IMR-90 (cell line): Measurements from ENCODE around the gene APLN. TPM values are rescaled to one million over a fixed set of nuclear protein-coding genes. Genes with fewer than 3 reads are reported as not detected.

Source experiments
- ATAC-seq: fragments of 200-7000 bp; cut with Tn5 transposase; 2 replicates; pipeline ENCODE4 v1.9.1; 2020; ENCODE audit warnings: low read depth, mild to moderate bottlenecking, moderate library complexity
- BruUV-seq: library from RNA; stranded (reverse); fragments of 400-500 nt; replicated peaks from 2 replicates; lab custom pipeline; 2021; lab: Mats Ljungman, UMichigan
- CTCF ChIA-PET: fragments of 300-600 bp; formaldehyde crosslinking; extraction: SDS; loops from one replicate; lab custom pipeline; 2021; ENCODE audit warnings: antibody characterized with exemption; lab: Yijun Ruan, JAX
- POLR2A ChIA-PET: fragments of 300-600 bp; sonication (Branson Sonifier 250); formaldehyde crosslinking; loops from one replicate; lab custom pipeline; 2022; ENCODE audit warnings: antibody characterized with exemption; ENCODE audit not compliant: unreplicated experiment; lab: Charles Lee
- DNase-seq: peaks from one replicate; pipeline ENCODE4 v3.0.0; 2013
- H2AFZ ChIP-seq: replicated peaks from 2 replicates; pipeline ENCODE3; 2013; ENCODE audit warnings: low read length, mild to moderate bottlenecking; ENCODE audit not compliant: poor library complexity
- H2AK5ac ChIP-seq: 2 replicates; pipeline ENCODE4 v1.6.1; 2013; ENCODE audit warnings: low read depth, low read length, inconsistent platforms
- H2AK9ac ChIP-seq: replicated peaks from 2 replicates; pipeline ENCODE3; 2013; ENCODE audit warnings: mild to moderate bottlenecking, low read depth, low read length, moderate library complexity; ENCODE audit not compliant: poor library complexity
- H2BK120ac ChIP-seq: 2 replicates; pipeline ENCODE4 v1.6.1; 2013; ENCODE audit warnings: low read depth, low read length, inconsistent platforms
- H2BK15ac ChIP-seq: 3 replicates; pipeline ENCODE4 v1.6.1; 2013; ENCODE audit warnings: low read depth, low read length, inconsistent platforms
- H2BK20ac ChIP-seq: 2 replicates; pipeline ENCODE4 v1.6.1; 2013; ENCODE audit warnings: low read depth, mild to moderate bottlenecking, inconsistent platforms, low read length, moderate library complexity
- H2BK5ac ChIP-seq: 2 replicates; pipeline ENCODE4 v1.6.1; 2013; ENCODE audit warnings: mild to moderate bottlenecking, low read depth, low read length, inconsistent platforms; ENCODE audit not compliant: poor library complexity, severe bottlenecking
- H3K14ac ChIP-seq: replicated peaks from 2 replicates; pipeline ENCODE4 v1.6.1; 2013; ENCODE audit warnings: low read depth, low read length, inconsistent platforms
- H3K18ac ChIP-seq: 2 replicates; pipeline ENCODE4 v1.6.1; 2013; ENCODE audit warnings: low read depth, low read length, control low read depth
- H3K23ac ChIP-seq: 2 replicates; pipeline ENCODE4 v1.6.1; 2013; ENCODE audit warnings: low read depth, low read length, inconsistent platforms
- H3K27ac ChIP-seq: 2 replicates; pipeline ENCODE4 v1.5.1; 2013; ENCODE audit warnings: mild to moderate bottlenecking, control low read depth, low read length; ENCODE audit not compliant: insufficient read depth
- H3K27me3 ChIP-seq: 2 replicates; pipeline ENCODE4 v1.6.1; 2013; ENCODE audit warnings: low read length; ENCODE audit not compliant: control insufficient read depth, insufficient read depth
- H3K36me3 ChIP-seq: 2 replicates; pipeline ENCODE4 v1.6.1; 2013; ENCODE audit warnings: low read length, mixed read lengths; ENCODE audit not compliant: control insufficient read depth, insufficient read depth
- H3K4ac ChIP-seq: 2 replicates; pipeline ENCODE4 v1.6.1; 2013; ENCODE audit warnings: low read depth, low read length, inconsistent platforms
- H3K4me1 ChIP-seq: 2 replicates; pipeline ENCODE4 v1.6.1; 2013; ENCODE audit warnings: low read length, mixed read lengths; ENCODE audit not compliant: control insufficient read depth, insufficient read depth
- H3K4me2 ChIP-seq: 2 replicates; pipeline ENCODE4 v1.6.1; 2013; ENCODE audit warnings: low read depth, mild to moderate bottlenecking, control low read depth, low read length, moderate library complexity
- H3K4me3 ChIP-seq: 2 replicates; pipeline ENCODE4 v1.5.1; 2013; ENCODE audit warnings: low read depth, mild to moderate bottlenecking, control low read depth, low read length, moderate library complexity; ENCODE audit not compliant: insufficient read depth
- H3K56ac ChIP-seq: 2 replicates; pipeline ENCODE4 v1.6.1; 2013; ENCODE audit warnings: low read length, inconsistent platforms; ENCODE audit not compliant: insufficient read depth; ENCODE audit errors: extremely low read depth
- H3K79me1 ChIP-seq, 2 experiments: 2 replicates each; pipeline ENCODE4 v1.6.1; 2013; ENCODE audit warnings: low read length in 2 of 2, inconsistent platforms in 1 of 2, low read depth in 1 of 2
- H3K9ac ChIP-seq: 2 replicates; pipeline ENCODE4 v1.6.1; 2013; ENCODE audit warnings: low read depth, low read length, control low read depth
- H3K9me1 ChIP-seq: 2 replicates; pipeline ENCODE4 v1.6.1; 2013; ENCODE audit warnings: low read length, inconsistent platforms; ENCODE audit not compliant: insufficient read depth
- H3K9me3 ChIP-seq: 2 replicates; pipeline ENCODE4 v1.6.1; 2013; ENCODE audit warnings: low read length; ENCODE audit not compliant: control insufficient read depth, insufficient read depth
- H4K20me1 ChIP-seq: 2 replicates; pipeline ENCODE4 v1.6.1; 2013; ENCODE audit warnings: low read length, inconsistent platforms; ENCODE audit not compliant: insufficient read depth
- H4K5ac ChIP-seq: 2 replicates; pipeline ENCODE4 v1.6.1; 2013; ENCODE audit warnings: mild to moderate bottlenecking, low read depth, low read length, control low read depth
- H4K8ac ChIP-seq, 2 experiments: 2 replicates each; pipeline ENCODE4 v1.6.1; 2013; ENCODE audit warnings: low read depth in 2 of 2, low read length in 2 of 2, control low read depth in 1 of 2, inconsistent platforms in 1 of 2
- H4K91ac ChIP-seq: 2 replicates; pipeline ENCODE4 v1.6.1; 2013; ENCODE audit warnings: low read depth, low read length, inconsistent platforms; ENCODE audit not compliant: insufficient read depth
- BHLHE40 ChIP-seq: fragments of 150-350 bp; IDR thresholded peaks from 2 replicates; pipeline ENCODE4 v1.6.1; 2016; ENCODE audit warnings: mild to moderate bottlenecking, low read depth, low read length
- FOS ChIP-seq: fragments of 150-350 bp; IDR thresholded peaks from 2 replicates; pipeline ENCODE4 v1.6.1; 2016; ENCODE audit warnings: low read depth, low read length
- MAFK ChIP-seq: IDR thresholded peaks from 2 replicates; pipeline ENCODE4 v1.6.1; 2012; ENCODE audit warnings: low read depth, low read length, improper control_type of control experiment
- MXI1 ChIP-seq: IDR thresholded peaks from 2 replicates; pipeline ENCODE4 v1.6.1; 2012; ENCODE audit warnings: low read depth, mild to moderate bottlenecking, low read length, moderate library complexity, borderline replicate concordance
- POLR2A ChIP-seq: IDR thresholded peaks from 2 replicates; pipeline ENCODE4 v1.6.1; 2012; ENCODE audit warnings: mild to moderate bottlenecking, low read depth, low read length
- RCOR1 ChIP-seq: IDR thresholded peaks from 2 replicates; pipeline ENCODE4 v1.6.1; 2012; ENCODE audit warnings: mild to moderate bottlenecking, low read length, improper control_type of control experiment; ENCODE audit not compliant: insufficient replicate concordance
- RFX5 ChIP-seq: IDR thresholded peaks from 2 replicates; pipeline ENCODE4 v1.8.0; 2012; ENCODE audit warnings: low read depth, mild to moderate bottlenecking, low read length, moderate library complexity
- WGBS, 2 experiments: methylation state at CpG; one replicate each; pipeline versions ENCODE4 v1.1.5 to v1.1.7; 2013; ENCODE audit warnings: missing lambda C conversion rate in 2 of 2; ENCODE audit not compliant: insufficient read length in 1 of 2; ENCODE audit errors: extremely low coverage in 2 of 2; 5-methylcytosine and 5-hydroxymethylcytosine counted together
- dilution Hi-C: fragments of 300-500 bp; cut with HindIII; formaldehyde crosslinking; loops from one replicate; pipeline ENCODE4 v1.14.3; 2018; ENCODE audit warnings: low sequenced_read_pairs; ENCODE audit not compliant: unreplicated experiment
- in situ Hi-C: fragments of 300-500 bp; cut with MboI; formaldehyde crosslinking; loops from 3 replicates; pipeline ENCODE4 v1.14.3; 2019; ENCODE audit warnings: low sequenced_read_pairs, inconsistent platforms, mixed read lengths
- intact Hi-C: fragments of 100-400 bp; cut with micrococcal nuclease; formaldehyde crosslinking; loops from 2 replicates; pipeline ENCODE4 v1.10.0; 2022
- polyA plus RNA-seq, 3 experiments: library from polyadenylated mRNA; depleted of rRNA; stranded (reverse); fragments of >200 nt; gene quantifications; 2 replicates each; pipeline ENCODE4 v1.2.3, GENCODE V29; 2012; ENCODE audit warnings: low replicate concordance in 1 of 3
- total RNA-seq: library from RNA; depleted of rRNA; stranded (reverse); fragments of >200 nt; gene quantifications from 2 replicates; pipeline ENCODE4 v1.2.3, GENCODE V29; 2012
- TF ChIP-seq, protein P1 (sequence below): conservative IDR thresholded peaks from 2 replicates; pipeline ENCODE4 v1.5.1; 2012; ENCODE audit warnings: mild to moderate bottlenecking, low read depth, low read length, improper control_type of control experiment
- TF ChIP-seq, protein P2 (sequence below): fragments of 150-350 bp; IDR thresholded peaks from 2 replicates; pipeline ENCODE4 v1.6.1; 2016; ENCODE audit warnings: low read depth, mild to moderate bottlenecking, low read length, moderate library complexity, borderline replicate concordance

The APLN gene
- total and polyA plus RNA-seq, 2 of the 4 experiments (the other 2 are of a cell fraction), result 0.18 to 0.72 TPM

GRCh38 chrX:129658429-129658828 is 3.7 kb upstream of the APLN start:
- H3K23ac ChIP-seq, result no peak overlapping the region
- H3K79me1 ChIP-seq, result no peaks in the 10 kb centered on the region
- dilution Hi-C loops (no loop called here), intact Hi-C loops (no loop called here), in situ Hi-C loops (no loop called here)
- no peak overlapping the region for H2AFZ ChIP-seq
- no peak overlapping the region for H3K14ac ChIP-seq
- H3K9me3 ChIP-seq, result no peaks in the 10 kb centered on the region
- ChIA-PET POLR2A (no interaction called here), CTCF (no interaction called here)
- H3K27ac ChIP-seq, result no peak overlapping the region
- no peak for DNase-seq
- ATAC-seq, result no peak
- no peak overlapping the region for H3K4ac ChIP-seq
- no TSS peak for BruUV-seq
- no peaks in the 10 kb centered on the region for H3K9me1 ChIP-seq
- no peak overlapping the region for H2BK120ac ChIP-seq
- no peak overlapping the region for H4K8ac ChIP-seq
- WGBS, 2 experiments, result 60% methylated on average over 1 of the region's 5 CpGs; no CpG with 5 or more reads in 1 of the 2 experiments
- H2AK5ac ChIP-seq, result no peak overlapping the region
- H2BK20ac ChIP-seq, result no peak overlapping the region
- H2AK9ac ChIP-seq, result no peak overlapping the region
- no peak overlapping the region for H4K91ac ChIP-seq
- peaks cover 3% of the 10 kb centered on the region; the same call in 1 of the 2 replicates for H3K4me1 ChIP-seq
- H3K9ac ChIP-seq, result no peak overlapping the region
- H3K27me3 ChIP-seq, result peaks cover 13% of the 10 kb centered on the region
- no peaks in the 10 kb centered on the region for H4K20me1 ChIP-seq
- H3K4me3 ChIP-seq, result no peak overlapping the region
- no peak overlapping the region for H3K4me2 ChIP-seq
- TF ChIP-seq, protein P1, sequence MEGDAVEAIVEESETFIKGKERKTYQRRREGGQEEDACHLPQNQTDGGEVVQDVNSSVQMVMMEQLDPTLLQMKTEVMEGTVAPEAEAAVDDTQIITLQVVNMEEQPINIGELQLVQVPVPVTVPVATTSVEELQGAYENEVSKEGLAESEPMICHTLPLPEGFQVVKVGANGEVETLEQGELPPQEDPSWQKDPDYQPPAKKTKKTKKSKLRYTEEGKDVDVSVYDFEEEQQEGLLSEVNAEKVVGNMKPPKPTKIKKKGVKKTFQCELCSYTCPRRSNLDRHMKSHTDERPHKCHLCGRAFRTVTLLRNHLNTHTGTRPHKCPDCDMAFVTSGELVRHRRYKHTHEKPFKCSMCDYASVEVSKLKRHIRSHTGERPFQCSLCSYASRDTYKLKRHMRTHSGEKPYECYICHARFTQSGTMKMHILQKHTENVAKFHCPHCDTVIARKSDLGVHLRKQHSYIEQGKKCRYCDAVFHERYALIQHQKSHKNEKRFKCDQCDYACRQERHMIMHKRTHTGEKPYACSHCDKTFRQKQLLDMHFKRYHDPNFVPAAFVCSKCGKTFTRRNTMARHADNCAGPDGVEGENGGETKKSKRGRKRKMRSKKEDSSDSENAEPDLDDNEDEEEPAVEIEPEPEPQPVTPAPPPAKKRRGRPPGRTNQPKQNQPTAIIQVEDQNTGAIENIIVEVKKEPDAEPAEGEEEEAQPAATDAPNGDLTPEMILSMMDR, result no peak
- no peak for TF ChIP-seq MAFK
- no peak for TF ChIP-seq BHLHE40
- TF ChIP-seq, protein P2, sequence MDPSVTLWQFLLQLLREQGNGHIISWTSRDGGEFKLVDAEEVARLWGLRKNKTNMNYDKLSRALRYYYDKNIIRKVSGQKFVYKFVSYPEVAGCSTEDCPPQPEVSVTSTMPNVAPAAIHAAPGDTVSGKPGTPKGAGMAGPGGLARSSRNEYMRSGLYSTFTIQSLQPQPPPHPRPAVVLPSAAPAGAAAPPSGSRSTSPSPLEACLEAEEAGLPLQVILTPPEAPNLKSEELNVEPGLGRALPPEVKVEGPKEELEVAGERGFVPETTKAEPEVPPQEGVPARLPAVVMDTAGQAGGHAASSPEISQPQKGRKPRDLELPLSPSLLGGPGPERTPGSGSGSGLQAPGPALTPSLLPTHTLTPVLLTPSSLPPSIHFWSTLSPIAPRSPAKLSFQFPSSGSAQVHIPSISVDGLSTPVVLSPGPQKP, result no peak
- no peak for TF ChIP-seq RFX5
- TF ChIP-seq RCOR1, result no peak
- no peak for TF ChIP-seq FOS
- TF ChIP-seq MXI1, result no peak
- no peak for TF ChIP-seq POLR2A
- no peak overlapping the region for H2BK5ac ChIP-seq
- no peak overlapping the region for H3K18ac ChIP-seq
- no peak overlapping the region for H4K5ac ChIP-seq
- H3K56ac ChIP-seq, result no peak overlapping the region
- H3K36me3 ChIP-seq, result no peaks in the 10 kb centered on the region
- H2BK15ac ChIP-seq, result no peak overlapping the region
